Epidermal melanocyte (primary cell): Measurements from ENCODE around the gene UBD.

ENCODE experiments used
- DNase-seq: peaks from one replicate; pipeline ENCODE4 v3.0.0; 2011; ENCODE audit warnings: low spot score; ENCODE audit not compliant: insufficient read length

The UBD gene

DNA sequence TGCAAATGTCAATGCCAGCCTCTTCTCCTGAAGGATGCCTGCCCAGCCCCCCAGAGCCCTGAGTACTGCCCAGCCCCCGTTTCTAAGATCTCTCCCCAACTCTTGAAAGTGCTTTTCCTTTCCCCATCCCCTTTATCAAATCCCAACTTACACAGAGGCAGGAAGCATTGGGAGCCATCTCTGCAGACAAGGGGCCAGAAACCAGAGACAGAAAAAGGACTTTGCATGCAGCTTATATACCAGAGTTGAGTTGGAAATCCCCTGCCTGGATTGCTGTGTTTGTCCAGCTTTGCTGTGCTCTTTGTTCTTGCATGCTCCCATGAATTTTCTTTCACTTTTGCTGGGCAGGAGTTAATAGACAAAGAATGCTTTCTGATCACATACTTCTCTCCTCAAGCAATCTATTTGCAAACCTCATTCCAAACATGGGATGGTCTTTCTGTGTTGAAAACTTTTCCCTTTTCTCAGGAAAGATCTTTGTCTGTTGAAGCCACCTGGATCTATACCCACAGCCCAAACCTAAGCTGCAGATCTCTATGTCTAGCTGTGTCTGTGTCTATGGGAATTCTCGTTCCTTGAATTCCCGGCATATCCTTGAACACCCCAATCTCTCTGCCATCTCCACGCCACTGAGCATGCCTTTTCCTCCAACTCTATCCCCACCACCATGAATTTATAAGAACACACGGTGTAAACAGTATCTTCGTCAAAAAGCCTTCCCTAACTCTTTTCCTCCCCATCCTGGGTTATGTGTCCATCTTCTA is at the start of gene UBD:
UBD (minus strand) TSS at position 209 of the 764 bp plus-strand sequence; CDS start at position 178, 31 bp downstream.
- no peak for DNase-seq

DNA sequence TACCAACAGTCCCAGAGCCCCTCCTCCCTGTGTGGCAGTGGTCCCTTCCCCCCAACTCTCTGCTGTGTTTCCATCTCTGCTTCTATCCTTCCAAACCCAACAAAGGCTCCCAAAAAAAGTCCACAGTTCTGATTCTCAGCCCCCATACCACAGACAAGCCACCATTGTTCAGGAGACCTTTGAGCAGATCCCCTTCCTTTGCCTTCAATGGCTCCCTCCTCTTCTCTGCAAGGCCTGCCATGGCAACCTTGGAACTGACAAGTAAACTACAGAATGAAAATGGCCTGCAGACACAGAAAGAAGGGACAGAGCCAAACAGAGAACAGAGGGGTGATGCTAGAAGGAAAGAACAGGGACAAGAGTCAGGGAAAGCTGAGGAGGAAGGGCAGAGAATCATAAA is 48.6 kb upstream of the UBD start:
- DNase-seq, result no peak

DNA sequence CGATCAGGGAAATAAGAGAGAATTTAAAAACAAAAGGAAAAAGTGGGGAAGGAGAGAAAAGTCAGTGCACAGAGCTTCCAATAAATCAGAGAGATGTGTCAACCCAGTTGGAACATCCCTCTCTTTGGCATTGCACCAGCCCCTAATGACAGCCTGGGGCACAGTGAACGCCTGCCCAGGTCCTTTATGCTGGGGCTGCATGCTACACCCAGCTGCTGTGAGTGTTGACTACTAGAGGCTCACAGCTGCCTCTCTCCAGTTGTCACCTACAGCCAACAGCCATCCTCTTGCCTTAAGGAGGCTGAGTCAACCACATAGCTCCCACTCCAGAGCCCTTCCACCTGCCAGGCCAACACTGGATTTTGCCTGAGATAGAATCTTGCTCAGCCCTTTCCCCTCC is 44.4 kb upstream of the UBD start:
- DNase-seq, result no peak

DNA sequence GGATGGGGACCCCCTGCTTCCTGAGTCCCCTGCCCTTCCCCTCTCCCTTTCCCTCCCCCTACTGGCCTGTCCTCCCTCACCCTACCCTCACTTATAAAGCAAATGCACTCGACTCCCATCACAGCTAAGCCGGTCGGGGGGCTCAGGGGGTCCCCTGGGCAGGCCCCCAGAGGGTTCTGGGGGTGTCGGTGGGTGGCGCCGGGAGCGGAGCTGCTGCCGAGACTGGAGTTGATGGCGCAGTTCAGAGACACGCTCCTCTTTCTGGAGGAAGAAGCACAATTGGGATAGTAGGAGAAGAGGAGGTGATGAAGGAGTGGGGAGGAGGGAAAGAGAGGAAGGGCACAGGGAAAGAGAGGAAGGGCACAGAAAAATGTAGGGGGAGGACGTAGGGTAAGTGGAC is 43.9 kb upstream of the UBD start:
- no peak for DNase-seq

DNA sequence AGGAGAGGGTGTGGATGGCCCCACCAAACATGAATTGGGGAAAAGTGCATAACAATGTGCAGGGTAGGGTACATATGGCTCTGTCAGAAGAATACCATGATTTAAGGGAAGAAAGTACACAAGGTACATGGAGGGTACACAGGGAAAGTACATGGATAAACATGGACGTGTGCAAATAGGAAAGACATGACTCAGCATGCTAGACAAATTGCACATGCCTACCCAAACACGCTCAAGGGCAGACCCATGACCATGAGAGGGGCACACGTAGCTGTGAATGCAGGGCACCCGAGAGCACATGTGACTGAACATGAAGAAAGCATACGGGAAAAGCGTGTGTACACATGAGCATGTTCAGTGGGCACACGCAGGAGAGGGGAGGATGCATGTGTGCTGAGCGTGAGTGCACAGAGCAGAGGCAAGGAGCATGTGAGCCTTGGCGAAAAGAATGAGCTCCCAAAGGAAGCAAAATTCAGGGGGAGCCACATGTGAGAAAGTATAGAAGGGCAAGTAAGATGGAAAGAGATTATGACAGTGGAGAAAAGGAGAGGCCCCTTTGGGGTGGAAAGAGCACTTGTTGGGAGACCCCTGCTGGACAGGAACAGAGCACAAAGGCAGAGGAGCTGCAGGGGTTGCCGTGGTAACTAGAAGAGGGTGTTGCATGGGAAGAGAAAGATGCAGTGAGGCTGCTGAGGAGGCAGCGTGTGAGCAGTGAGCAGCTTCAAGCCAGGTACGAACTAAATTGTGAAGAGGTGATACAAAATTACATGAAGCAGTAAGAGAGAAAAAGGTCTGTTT is 43.2 kb upstream of the UBD start:
- no peak for DNase-seq

DNA sequence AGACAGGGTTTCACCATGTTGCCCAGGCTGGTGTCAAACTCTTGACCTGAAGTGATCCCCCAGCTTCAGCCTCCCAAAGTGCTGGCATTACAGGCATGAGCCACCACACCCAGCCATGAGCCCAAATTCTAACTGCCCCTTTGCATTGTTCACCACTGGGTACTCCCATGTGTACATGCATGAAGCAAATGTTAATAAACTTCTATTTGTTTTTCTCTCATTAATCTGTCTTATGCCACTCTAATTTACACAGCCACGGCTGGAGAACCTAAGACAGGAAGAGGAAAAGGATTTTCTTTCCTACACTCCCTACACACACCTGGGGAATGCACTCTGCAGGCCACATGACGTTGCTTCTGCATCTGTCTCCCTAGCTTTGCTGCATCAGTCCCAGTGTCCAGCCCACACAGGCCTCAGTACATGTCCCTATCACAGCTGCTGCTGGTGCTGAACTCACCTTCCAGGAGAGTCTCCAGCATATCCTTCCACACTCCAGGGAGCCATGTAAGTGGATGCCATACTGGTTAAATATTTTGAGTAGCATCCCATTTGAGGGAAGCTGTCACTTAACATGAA is 38.7 kb upstream of the UBD start:
- no peak for DNase-seq

DNA sequence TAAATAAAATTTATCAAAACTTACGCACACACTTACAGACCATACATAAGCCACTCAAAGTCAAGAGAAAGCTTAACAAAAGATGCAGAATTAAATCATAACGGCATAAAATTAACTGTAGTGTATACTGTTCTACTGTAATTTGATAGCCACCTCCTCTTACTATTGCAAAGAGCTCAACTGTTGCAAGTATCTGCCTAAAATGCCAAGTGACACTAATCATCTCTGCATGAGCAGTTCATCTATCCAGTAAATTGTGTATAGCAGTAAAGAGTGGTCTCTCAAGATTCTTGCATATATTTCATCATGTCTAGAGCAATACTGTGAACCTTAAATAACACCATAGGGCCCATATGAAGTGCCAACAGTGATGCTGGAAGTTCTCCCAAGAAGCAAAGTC is 37.7 kb upstream of the UBD start:
- DNase-seq, result no peak

DNA sequence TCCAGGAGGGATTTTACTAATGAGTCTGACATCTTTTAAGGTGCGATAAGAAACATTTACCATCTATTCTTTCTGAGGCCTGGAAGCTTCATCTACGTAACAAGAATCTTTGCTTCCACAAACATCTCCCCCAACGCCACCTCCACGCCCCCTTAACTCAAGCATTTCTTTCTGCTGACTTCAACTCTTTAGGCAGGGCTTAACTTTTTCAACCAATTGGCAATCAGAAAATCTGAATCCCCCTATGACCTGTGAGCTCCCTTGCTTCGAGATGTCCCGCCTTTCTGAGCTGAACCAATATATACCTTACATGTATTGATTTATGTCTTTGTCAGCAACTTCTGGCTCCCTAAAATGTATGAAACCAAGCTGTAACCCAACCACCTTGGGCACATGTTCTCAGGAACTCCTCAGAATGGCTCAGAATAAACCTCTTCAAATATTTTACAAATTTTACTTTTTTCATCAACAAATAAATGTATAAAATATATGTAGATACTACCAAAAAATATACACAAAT is 36.9 kb upstream of the UBD start:
- no peak for DNase-seq

DNA sequence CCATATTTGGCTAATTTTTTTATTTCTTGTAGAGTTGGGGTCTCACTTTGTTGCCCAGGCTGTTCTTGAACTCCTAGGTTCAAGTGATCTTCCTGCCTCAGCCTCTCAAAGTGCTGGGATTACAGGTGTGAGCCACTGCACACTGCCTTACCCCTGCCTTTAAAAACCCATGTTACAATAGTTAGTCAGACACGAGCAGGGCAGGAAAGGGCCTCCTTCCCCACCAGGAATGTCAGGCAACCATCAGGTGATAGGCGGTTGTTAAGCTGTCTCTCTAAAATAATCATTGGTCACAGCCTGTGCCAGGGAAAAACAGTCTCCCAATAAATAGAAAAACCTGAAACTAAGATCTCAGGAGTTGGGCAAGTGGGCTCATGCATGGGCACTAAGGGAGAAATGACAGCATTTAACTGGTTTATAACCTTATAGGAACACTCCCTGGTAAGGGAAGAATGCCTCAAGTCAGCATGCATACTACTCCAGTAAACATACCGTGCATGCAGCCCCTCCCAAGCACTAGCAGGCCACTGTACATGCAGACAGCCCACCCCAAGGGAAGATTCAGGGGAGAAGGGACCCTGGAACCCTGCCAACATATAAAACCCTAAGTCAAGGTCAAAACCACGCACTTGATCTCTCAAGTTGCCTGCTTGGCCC is 33.8 kb upstream of the UBD start:
- no peak for DNase-seq

DNA sequence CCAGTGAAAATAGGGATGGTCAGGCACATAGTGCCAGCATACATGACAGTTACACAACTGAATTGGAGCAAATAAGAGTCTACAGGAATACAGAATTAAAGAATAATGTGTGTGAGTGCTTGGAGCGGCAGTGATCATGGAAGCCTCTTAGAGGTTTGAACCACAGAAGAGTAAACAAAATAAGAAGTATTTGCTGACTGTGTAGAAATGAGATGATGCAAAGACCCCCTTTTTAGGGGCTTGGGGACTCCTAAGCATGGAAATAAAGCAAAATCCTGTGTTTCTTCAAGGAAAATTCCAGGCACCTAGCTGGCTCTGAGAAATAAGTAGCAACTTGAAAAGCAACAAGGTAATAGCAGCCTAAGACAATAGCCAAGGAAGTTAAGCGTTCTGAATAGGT is 32.1 kb upstream of the UBD start:
- DNase-seq, result no peak

DNA sequence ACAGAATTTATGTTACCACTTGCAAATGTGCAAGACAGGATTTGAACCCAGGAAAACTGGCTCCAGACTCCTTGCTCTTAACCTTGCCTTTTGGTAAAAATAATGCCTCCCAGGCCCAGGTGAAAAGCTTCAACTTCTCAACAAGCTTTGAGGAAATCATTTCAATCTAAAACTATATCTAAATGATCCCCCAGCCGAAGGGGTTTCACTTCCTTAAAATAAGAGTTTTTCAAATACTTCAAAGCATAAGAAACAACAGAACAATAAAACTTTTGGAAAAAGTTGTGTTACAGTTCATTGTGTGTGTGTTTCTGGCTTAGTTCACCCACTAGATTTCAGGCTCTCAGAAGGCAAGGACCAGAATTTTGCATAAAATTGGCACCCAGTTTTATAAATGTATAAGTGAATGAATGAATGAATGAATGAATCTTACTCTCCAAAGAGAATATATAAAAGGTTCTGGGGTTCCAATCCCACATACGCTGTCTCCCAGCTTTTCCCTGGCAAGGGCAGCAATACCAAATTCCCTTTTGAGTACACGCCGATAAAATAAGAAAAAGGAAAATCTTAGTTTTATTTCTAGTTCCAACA is 30.8 kb upstream of the UBD start:
- no peak for DNase-seq

DNA sequence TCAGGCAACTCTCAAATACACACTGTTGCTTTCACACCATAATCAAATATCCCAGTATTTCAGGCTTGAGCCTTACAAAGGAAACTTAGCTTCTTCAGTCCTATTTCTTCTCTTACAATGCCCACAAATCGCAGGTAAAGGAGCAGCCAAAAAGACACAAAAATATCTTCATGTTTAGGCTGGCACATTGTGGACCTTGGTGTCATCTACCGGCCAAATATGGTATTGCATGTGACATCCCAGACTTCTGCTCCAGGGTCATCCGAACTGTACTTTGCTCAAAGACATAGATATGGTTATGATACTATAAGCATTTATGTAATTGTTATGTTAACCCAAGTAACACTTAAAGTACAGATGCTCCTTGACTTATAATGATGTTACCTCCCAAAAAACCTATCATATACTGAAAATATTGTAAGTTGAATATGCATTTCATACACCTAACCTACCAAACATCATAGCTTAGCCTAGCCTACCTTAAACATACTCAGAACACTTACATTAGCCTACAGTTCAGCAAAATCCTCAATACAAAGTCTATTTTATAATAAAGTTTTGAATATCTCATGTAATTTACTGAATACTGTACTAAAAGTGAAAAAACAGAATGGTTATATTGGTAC is 30.0 kb upstream of the UBD start:
- no peak for DNase-seq

DNA sequence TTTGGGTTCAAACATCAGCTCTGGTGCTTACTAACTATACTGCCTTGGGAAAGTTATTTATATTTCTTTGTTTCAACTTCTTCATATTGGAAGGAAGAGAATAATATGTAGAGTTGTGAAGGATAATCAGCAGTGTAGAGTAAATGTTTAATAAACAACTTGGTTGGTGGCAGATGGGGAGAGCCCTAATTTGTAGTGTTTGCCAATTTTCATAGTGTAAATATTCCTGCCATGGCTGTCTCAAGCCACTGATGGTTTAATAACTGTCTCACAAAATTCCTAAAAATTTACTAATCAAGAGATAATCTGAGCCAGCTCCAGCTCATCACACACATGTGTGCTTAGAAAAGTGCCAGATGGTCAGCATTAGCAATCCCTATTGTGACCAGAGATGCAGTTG is 25.3 kb upstream of the UBD start, which contains the start of gene OR2H2:
OR2H2 (plus strand) TSS at position 301 of the 400 bp plus-strand sequence. CDS start 2,824 bp downstream, outside the sequence.
- no peak for DNase-seq

DNA sequence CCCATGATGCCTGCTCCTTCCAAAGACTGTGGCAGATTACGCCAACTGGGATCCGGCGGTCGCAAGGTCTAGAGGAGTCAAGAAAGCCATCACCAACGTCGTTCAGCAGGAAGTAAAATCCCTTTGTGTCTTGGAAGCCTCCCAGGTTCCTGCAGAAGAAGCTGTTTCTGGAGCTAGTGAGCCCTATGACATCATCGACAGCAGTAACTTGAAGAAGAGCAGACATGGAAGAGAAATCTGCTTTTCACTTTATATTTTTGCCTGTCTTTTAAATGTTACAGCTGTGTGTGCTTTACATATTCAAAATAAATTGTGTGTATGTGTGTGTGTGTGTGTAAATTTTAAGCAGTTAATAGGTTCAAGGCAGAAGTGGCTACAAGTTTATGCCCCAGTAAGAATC is 18.0 kb upstream of the UBD start:
- DNase-seq, result no peak

DNA sequence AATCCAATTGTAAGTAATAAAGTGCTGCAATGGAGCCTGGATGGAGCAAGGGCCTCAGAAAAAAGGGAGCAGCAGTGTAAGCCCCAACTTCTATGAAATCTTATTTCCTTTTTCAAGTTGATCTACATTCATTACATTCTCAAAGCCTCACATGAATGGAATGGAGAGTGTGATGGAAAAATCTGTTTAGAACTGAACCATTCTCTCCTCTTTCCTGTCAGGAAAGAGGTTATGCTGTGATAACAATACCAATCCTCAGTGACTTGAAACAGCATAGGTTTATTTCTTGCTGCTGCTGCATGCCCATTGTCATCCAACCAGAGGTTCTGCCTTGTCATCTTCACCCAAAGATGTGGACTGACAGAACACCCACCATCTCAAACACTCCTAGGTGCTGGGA is 16.5 kb upstream of the UBD start:
- DNase-seq, result no peak

DNA sequence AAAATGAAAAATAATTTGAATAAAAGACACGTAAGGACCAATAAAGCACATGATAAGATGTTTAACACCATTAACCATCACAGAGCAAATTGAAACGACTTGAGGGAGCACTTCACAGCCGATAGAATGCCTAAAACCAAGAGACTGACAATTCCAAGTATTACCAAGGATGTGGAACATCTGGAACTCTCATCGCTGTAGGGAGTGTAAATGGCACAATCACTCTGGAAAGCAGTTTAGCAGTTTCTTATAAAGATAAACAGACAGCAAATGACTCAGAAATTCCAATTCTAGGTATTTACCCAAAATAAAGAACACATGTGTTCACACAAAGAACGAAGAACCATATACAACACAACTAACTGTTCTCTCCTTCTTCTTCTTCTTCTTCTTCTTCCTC is 8.5 kb upstream of the UBD start:
- no peak for DNase-seq

DNA sequence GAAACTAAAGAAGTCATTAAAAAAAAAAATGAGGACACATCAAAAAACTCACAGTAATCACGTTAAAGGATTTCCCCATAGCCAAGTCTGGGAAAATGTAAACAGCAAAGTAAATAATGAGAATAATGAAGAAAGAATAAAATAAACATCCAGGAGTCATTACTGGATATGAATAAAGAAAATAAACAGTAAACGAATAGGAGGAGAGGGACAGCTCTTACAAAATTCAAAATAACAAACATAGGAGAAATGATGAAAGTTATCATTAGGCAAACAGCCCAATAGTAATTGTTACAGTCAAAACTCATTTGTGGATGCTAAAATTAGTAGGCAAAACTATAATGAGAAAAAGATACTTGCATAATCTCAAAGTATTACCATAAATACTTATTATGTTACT is 8.0 kb upstream of the UBD start:
- no peak for DNase-seq

DNA sequence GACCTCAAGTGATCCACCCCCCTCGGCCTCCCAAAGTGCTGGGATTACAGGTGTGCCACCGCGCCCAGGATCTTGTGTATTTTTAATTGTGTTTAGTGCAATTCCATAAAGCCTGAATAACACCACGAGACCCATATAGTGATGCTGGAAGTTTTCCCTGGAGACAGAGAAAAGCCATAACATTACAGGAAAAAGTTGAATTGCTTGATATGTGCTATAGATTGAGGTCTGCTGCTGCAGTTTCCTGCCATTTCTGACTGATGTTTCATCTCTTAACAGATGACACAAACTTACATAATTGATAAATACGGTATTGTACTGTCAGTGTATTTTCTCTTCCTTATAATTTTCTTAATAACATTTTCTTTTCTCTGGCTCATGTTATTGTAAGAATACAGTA is 7.3 kb upstream of the UBD start:
- no peak for DNase-seq

DNA sequence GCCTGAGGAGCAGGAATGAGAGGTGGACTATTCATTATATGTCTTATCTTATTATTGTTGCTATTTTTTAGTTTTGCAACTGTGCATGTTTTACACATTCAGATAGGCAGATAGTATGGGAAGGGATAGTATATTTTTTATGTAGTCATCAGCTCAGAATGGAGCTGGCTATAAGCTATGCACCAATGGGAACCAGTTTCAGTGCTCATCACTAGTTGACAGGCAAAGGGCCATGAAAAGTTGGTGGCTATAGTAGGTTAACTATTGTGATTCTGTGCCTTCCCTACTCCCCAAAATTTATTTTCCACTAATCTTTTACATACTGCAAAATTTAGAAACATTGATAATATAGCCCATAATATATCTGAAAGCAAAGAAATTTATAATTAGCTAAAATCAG is 5.3 kb upstream of the UBD start:
- no peak for DNase-seq

DNA sequence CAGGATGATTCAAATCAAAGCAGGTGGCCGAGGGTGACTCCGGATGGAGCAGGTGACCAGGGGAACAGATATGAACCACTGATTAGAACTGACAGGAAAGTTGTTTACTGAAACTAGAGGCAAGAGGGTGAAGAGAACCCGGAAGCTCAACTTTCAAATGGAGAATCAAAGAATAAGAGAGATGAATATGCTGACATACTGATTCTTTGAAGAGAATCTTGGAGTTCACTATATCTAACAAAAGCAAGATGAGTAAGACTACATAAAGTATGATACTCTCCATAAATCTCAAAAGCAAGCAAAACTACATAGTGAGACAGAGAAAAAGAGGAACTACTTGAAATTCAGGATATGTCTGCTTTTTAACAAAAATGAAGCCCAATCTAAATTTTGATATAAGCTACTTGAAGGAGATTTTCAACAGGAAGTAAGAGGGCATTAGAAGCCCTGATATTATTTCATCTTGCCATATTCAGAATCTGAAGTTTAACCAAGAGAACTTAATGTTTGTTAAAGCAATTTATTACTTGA is 4.0 kb upstream of the UBD start:
- DNase-seq, result no peak
